ENCODE results near the gene PLEKHA6.
"Not testable (repeated sequence)": the region's sequence is repeated elsewhere in the genome, so short reads cannot be mapped to it uniquely, and the experiment has no call there.

Gene PLEKHA6

DNA sequence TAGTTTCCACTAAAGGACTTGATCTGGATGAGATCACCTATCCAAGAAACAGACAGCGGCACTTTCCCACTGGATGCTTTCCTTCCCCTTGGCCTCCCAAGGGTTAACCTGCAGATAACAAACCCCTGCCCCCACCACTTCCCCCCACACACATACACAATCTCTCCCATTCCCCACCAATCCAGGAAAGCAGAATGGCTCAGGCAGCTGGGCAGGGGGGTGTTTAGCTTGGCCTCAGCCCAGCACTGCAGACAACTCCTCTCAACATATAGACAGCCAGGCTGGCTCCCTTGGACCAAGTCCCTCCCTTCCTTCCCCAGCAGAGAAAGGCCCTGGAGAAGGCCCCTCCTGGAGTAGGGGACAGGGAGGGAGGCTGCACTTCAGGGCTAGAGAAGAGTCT lies 24.6 kb downstream of the PLEKHA6 start:
- no peak for DNase-seq

DNA sequence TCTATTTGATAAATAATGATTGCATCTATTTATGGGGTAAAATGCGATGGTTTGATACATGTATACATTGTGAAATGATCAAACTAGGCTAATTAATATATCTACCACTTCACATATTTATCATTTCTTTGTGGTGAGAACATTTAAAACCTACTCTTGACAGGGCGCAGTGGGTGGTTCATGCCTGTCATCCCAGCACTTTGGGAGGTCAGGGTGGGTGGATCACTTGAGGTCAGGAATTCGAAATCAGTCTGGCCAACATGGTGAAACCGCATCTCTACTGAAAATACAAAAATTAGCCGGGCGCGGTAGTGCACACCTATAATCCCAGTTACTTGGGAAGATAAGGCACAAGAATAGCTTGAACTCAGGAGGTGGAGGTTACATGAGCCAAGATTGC lies 25.3 kb downstream of the PLEKHA6 start:
- DNase-seq: no peak

DNA sequence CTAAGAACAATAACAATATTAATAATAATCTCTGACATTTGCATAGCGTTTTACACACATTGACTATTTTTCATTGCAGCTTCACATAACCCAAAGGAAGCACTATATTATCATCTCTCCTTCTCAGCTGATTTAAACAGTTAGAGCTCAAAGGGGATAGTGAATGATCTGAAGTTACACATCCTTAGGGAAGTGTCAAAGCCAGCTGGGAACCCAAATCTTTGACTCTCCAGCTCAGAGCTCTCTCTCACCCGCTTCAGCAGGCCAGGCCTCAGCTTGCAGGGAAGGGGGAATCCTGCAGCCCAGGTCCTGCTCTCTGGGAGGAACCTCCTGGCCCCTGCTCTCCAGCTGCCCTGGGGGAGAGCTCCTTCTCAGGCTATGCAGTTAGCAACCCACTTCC lies 26.3 kb downstream of the PLEKHA6 start:
- DNase-seq: no peak

DNA sequence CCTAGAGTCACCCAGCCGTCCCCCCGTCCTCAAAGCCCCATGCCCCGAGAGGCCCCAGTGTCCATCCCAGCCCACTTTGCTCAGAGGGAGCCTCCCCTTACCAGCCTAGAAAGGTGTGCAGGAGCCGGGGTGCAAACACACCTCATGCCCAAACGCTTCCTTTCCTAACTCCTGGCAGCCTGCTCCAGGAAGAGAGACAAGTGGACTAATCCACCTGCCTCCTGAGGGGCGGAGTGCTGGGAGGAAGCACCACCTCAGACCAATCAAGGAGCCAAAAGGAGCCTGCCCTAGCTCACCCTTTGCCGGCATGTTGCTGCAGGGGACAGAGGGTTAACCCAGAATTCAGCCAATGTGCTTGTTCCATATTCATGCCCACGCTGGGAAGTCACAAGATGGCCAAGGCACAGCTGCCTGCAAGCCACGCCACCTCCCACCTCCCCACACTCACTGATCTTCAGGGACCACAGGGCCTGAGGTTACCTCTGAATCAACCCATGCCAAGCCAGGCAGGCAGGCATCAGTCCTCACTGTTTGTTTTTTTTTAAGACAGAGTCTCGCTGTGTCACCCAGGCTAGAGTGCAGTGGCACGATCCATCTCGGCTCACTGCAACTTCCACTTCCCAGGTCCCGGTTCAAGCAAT lies 27.8 kb downstream of the PLEKHA6 start:
- no peak for DNase-seq

DNA sequence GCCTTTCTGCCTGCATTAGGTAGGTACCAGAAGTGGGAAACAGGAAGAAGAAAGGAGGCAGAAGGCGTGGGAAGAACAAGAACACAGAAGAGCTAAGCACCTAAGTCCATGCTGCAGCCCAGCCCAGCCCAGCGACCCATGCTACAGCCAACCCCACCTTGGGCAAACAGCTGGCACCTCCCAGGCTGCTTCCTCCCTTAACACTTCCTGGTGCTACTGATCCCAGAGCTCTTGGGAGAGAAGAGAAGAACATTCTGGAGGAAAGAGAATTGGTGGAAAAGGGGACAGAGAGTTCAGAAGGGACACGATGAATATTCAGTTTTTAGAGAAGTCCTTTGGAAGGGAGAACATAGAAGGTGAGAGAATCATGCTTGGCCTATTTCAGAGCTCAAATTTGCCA lies 28.5 kb downstream of the PLEKHA6 start:
- DNase-seq: no peak

DNA sequence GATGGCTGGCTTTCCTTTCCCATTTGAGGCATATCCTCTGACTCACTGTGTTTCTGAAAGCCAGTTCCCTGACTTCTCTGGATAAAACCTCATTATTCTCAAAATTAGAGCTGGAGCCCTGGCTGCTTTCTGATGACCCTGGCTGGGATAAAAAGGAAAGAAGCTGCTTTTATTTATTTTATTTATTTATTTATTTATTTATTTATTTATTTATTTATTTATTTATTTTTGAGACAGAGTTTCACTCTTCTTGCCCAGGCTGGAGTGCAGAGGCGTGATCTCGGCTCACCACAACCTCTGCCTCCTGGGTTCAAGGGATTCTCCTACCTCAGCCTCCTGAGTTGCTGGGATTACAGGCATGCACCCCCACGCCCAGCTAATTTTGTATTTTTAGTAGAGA lies 31.9 kb downstream of the PLEKHA6 start:
- DNase-seq: not testable (repeated sequence)

DNA sequence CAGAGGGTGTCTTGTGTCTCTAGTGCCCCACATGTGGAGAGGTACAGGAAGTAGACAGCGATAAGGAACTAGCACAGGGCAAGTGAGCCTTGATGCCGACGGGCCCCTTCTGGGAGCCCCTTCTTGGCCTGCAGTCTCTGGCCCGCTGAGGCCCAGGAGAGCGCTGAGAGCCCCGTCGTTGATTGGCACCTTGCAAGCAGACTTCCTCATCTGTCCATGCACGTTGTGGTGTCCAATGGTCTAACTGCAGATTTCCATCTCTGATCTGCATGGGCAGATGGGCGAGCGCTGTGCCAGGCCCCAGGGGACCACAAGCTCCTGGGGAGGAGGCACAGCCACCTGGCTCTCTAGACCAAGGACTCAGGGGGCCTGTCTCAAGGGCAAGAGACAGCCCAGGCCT lies 32.4 kb downstream of the PLEKHA6 start:
- DNase-seq: no peak

DNA sequence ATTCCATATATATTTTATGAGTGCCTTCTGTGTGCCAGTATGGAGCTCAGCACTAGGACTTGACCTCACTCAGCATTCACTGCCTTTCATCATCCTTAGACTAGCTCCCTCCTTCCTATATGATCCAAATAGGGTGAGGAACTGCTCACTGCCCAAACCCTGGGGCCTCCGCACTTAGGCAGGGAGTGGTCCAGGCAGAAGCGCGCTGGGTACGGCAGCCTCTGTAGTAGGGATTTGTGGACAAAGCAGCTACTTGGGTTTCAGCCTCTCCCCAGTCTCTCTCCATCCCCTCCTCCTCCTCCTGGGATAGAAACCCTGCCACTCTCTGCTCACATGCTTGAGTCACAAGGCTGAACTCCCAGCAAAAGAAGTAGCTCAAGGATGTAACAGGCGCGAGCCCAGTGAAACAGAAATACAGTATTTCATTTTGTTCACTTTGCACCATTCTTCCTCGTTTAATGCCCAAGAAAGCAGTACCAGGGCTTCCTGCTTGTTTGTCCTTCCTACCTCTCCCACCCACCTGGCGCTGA lies 32.9 kb downstream of the PLEKHA6 start:
- DNase-seq: no peak

DNA sequence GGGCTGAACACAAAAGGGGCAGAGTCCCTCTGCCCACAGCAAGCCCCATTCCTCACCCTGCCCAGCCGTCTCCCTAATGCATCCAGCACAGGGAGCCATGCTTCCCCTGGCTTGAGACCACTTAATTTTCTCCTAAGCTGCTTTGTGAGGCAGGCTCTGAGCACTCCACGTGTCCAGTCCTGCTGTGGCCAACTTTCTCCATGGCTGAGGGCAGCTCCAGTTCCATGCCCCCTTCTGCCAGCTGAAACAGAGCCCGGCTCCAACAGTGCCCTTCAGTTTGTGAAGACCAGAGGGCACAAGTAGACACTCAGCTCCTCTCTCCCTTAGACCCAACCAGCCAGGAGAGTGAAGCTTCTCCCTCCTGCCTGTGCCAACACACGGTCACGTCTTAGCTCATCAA lies 33.8 kb downstream of the PLEKHA6 start:
- DNase-seq: no peak

DNA sequence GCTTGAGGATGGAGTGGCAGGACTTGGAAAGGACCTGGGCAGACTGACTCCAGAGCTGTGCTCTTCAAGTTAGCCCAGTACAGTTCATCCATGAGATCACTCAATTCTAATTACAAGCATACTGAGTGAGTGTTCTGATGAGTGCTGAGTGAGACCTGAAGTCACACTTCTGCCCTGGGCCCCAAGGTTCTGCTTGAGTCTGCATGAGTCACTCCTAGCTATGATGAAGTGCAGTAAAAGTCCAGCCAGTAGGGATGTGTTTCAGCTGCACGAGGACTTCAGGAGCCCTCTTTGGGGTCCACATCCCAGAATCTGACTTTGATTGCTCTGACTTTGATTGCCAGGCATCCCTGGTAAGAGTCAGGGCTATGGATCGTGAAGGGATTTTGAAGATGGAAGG lies 35.8 kb downstream of the PLEKHA6 start:
- DNase-seq: no peak

DNA sequence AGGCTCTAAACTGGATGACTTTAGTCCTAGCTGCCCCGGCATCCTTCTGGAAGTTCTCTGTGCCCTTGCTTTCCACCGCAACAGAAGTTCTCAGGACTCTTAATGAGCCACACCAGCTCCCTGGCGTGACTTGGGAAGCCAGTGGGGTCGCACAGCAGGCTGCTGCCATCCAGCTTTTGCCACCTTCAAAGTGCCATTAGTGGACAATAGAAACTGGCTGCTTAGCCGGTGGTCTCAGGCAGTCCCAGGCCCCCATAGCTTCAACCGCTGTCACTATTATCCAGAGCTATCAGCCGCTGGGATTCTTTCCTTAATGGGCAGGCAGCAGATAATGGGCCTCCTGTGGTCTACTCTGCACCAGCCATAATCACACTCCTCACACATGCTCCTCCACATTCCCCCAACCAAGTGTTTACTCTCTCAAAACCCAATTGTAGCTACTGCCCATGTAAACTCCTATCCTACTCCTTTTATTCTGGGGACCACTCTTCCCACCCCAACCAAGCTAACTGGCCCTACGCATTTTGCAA lies 37.3 kb downstream of the PLEKHA6 start:
- DNase-seq: no peak

DNA sequence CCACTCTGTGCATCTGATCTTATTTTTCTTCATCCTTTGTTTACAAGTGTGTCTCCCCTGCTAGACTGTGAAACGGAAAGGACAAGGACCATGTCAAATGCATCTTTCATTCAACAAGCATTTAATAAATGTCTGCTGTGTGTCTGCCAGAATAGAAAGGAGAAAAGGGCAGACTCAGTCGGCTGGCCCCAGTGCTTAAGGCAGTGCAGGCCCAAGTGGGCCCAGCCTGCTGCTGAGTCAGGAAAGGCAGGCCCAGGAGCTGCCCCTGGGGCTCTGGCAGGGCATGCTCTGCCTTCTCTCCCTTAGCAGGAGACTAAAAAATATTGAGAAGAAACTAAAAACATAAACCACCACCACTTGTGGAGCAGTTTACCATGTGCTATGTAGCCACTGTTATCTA lies 38.1 kb downstream of the PLEKHA6 start:
- no peak for DNase-seq

DNA sequence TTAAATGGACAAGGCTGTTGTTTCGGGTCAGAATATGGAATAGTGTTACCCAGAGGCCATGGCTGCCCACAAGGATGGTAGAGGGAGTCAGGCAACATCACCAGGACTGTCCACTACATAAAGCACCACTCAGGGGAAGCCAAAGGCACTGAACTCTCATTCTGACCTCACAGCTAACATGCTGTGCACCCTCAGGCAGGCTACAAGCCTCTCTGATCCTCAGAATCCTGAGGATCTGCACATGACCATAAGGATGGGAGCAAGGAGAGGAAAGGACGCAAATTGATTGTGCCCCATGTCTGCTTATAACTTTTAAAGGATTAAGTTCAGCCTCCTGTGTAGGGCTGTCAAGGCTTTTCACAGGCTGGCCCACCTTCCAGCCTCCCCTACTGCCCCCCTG lies 38.7 kb downstream of the PLEKHA6 start:
- no peak for DNase-seq

DNA sequence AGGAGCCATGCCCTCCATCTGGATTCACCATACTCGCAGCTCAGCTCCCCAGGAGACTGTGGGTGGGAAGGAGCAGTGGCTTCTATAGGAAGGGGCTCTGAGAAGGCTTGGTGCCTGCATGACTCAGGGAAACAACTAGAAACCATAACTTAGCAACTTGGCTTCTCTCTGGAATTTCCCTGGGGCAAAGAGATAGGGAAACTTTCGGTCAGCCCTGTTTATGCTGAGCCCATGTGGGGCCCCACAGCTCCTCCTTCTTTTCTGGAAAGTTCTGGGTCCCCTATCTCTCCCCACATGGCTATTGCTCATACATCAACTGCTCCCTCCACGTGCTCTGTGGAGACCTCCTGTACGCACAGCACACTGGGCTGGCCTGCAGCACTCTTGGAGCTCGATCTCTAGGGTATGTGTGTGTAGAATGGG lies 39.3 kb downstream of the PLEKHA6 start:
- no peak for DNase-seq

DNA sequence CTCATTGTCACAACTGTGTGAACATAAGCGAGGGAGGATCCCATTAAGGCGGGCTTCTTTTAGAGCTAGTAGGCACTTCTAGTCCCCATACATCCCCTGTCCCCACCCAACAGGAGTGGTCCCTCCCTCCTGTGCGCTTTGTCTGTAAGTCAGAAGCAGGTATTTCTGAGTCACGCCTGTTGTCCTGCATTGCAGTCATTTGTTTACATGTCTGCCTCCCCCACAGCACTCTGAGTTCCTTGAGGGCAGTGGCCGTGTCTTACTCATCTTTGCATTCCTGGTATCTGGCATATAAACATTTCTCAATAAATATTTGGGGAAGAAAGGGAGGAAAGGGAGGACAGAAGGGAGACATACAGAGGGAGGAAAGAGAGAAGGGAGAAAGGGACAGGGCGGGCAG lies 40.3 kb downstream of the PLEKHA6 start:
- DNase-seq: no peak

DNA sequence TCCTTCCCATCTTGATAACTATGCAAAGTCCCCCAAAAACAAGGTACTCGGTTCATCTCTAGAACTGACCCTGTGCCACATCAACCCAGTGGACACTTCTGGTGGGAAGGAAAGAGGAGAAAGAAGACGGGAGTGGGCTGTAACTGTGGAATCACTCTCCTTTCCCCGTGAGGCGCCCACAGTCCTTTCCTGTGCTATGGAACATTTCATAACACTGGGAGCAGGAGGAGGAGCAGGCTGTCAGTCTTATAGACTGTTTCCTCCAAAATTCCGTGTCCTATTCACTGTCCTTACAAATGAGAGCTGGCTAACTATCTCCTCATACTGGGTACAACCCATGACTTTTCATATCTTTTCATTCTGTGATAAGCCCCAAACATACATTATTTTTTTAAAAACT lies 40.7 kb downstream of the PLEKHA6 start:
- no peak for DNase-seq

DNA sequence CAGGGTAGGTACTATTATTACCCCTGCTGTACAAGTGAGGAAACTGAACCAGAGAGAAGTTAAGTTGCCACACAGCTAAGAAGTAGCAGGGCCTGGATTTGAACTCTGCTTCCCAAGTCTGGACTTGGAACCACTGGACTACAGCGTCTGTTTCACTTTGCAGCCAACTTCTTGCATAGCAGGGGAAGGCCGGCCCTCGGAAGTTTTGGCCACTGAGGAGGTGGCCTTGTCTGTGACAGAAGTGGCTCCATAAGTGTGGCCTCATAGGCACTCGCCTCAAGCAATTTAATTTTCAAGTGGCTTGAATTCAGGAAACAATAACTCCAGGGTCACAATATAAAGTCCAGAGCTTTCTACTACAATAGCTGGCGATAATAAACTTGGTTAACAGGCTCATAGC lies 41.4 kb downstream of the PLEKHA6 start:
- no peak for DNase-seq

DNA sequence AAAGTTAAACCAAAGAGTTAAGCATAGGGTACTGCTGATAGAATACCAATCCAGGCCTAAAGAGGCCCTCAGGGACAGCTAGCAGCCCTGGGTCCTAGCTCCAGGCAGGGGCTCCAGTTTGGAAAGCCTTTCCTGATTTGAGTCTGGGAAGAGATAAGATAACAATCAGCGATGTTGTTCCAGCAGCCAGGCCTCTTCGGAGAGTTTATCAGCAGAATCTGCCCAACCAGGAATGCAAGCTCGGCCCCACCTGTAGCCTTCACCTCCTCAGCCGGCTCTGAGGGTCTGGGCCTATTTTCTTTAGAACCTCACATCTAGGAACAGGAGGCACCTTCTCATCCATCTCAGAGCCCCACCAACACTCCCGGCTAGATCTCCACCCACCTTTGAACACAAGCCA lies 42.6 kb downstream of the PLEKHA6 start:
- DNase-seq: no peak

DNA sequence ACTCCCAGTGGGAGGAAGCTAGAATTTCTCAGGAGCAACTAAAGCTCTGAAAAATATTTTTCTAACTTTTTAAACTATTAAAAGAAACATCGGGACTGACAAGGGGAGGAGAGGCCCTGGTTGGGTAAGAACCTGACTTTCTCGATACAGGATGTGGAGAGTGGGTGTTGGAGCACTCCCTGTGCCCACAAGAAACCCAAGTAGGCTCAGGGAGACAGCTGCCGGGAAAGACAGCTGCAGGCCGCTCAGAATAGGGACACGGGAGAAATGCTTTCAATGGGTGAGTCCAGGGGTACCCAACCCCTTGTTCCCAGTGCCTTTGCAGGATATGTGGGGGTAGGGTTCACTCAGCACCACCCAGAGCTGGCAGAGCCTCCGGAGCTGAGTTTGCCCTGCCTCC lies 43.6 kb downstream of the PLEKHA6 start:
- no peak for DNase-seq

DNA sequence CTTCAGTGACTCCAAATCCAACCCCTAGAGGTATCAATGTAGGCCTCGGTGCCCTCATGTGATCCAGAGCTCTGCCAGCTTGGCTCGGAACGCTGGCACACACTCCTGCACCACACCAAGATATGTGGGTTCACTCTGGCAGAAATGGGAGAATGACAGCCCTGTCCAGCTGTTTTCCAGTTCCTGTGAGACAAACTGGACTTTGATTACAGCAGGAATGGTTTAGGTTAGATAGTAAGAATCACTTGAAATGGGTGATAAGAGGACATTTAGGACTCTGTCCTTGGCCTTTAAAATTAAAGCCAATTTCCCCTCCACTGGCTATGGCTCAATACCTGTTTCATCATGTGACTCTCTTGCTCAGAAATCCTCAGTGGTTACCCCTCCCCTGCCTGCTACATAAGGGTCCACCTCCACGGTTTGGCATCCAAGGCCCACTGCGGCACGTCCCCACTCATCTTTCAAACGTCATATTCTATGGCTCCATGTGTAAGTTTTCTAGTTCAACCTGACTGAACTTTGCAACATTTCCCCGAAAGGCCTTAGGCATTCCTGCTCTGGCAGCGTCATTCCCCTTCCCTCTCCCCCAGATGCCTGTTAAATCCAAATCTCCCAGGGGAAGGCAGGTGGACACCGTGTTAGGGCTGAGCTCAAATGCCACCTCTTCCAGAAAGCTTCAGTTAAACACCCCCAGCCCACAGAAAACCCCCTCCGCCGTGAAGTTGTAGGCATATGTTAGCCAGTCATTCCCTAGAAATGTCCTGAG lies 44.7 kb downstream of the PLEKHA6 start:
- no peak for DNase-seq

DNA sequence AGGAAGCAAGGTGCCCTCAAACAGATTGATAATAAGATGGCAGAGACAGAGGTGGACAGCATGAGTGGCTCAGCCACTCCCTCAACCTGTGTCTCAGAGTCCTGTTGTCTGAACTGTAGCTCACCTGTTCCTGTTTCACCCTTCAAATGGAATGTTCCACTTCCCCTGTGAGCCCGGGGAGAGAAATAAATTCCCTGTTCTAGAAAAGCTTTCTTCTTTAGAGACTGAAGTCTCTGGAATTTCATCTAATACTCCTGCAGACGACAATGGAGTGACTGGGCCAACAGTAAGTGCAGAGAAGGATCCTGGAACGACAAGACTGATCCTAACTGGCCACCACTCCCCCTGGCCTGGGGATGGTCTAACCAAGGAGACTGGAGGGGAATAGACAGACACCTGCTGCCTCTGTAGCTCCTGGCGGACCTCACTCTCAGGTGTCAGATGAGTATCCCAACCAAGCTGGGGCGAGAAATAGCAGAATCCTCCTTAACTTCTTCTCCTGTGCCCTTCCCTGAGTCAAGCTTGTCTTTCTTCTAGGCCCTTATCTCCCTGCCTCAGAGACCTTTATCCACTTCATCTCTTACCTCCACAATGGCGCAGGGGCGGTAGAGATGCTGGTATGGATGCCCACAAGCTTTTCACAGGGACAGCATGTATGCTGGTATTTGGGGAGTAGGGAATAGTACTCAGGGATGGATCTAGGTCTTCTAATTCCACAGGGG lies 45.4 kb downstream of the PLEKHA6 start:
- DNase-seq: no peak

DNA sequence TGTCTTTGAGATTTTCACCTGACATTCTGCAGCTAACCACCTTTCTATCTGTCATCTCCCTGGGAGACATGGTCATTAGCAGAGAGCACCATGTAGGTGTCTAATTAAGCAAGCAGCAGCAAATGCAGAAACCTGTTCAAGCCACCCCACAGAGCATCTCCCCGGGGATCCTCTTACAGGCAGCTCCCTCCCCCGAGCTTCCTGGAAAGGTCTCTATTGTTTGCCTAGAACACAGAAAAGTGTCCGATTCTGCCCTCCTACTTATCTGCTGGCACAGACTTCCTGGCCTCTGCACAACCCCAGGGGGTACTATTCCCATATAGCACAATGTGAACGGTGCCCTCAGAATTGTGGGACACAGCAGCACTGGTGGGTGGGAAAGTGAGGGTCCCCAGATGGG lies 46.1 kb downstream of the PLEKHA6 start:
- no peak for DNase-seq

DNA sequence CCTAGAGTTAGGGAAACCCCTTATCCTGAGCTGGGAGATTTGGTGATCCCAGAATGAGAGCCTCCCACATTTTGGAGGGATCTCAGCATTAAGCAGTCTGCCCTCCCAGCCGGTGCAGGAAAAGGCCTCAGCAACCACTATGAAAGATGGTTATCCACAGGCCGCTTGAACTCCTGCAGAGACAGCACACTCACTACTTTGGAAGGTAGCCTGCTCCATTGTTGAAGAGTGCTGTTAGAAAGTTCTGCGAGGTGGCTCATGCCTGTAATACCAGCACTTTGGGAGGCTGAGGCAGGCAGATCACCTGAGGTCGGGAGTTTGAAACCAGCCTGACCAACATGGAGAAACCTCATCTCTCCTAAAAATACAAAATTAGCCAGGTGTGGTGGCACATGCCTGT lies 48.8 kb downstream of the PLEKHA6 start:
- not testable (repeated sequence) for DNase-seq
